Breast epithelium (tissue), 4 donors: ENCODE results near the gene TSKS. TPM values are rescaled to one million over a fixed set of nuclear protein-coding genes. Genes with fewer than 3 reads are reported as not detected.

Source experiments
- DNase-seq, 2 donors: peaks; one replicate each; pipeline ENCODE4 v3.0.0-alpha.2; 2019; ENCODE audit warnings: low spot score in 2 of 2
- H3K27ac ChIP-seq, 2 donors: fragments of 200-600 bp; sonication (generic) in 1 of 2; one replicate each; pipeline ENCODE4 v1.5.1; 2016 to 2019; ENCODE audit warnings: mild to moderate bottlenecking in 1 of 2
- H3K27me3 ChIP-seq, 2 donors: fragments of 200-600 bp; sonication (generic) in 1 of 2; one replicate each; pipeline versions ENCODE4 v1.5.1 to v1.6.0; 2017 to 2019; ENCODE audit warnings: control low read depth in 1 of 2, mild to moderate bottlenecking in 1 of 2
- H3K36me3 ChIP-seq: fragments of 200-600 bp; one replicate; pipeline ENCODE4 v1.5.1; 2019
- H3K4me1 ChIP-seq, 2 donors: fragments of 200-600 bp; sonication (generic); one replicate each; pipeline ENCODE4 v1.5.1; 2016 to 2019; ENCODE audit warnings: control low read depth in 1 of 2
- H3K4me3 ChIP-seq, 3 donors: fragments of 200-600 bp; sonication (generic); 1 replicate in 2 of 3; 2 replicates in 1 of 3; pipeline ENCODE4 v1.5.1; 2016 to 2019; ENCODE audit warnings: mild to moderate bottlenecking in 3 of 3, moderate library complexity in 2 of 3
- H3K9me3 ChIP-seq, 2 donors: fragments of 200-600 bp; sonication (generic) in 1 of 2; one replicate each; pipeline ENCODE4 v1.5.1; 2016 to 2019; ENCODE audit warnings: control low read depth in 1 of 2
- CTCF ChIP-seq, 3 donors: fragments of 450-650 bp; IDR thresholded peaks; one replicate each; pipeline ENCODE4 v1.5.1; 2016 to 2017; ENCODE audit warnings: antibody characterized with exemption in 3 of 3, mild to moderate bottlenecking in 3 of 3, moderate library complexity in 3 of 3
- POLR2A ChIP-seq: fragments of 450-650 bp; IDR thresholded peaks from one replicate; pipeline ENCODE4 v1.6.1; 2016; ENCODE audit warnings: antibody characterized with exemption, mild to moderate bottlenecking, moderate library complexity
- POLR2AphosphoS5 ChIP-seq, 3 donors: sonication (generic); formaldehyde crosslinking; IDR thresholded peaks; one replicate each; pipeline ENCODE4 v1.6.1; 2017; ENCODE audit warnings: antibody characterized with exemption in 3 of 3
- intact Hi-C: fragments of 100-400 bp; cut with DNase I; formaldehyde crosslinking; loops from one replicate; pipeline ENCODE4 v1.15.1; 2023; ENCODE audit warnings: low total_unique reads
- total RNA-seq, 3 donors: library from RNA; depleted of rRNA; stranded (reverse); fragments of >200 nt; gene quantifications; one replicate each; pipeline ENCODE4 v1.1.0, GENCODE V29; 2016

The TSKS gene
- total RNA-seq, 3 donors from 2014 or later = 0.33 to 0.96 TPM; not detected in 1

DNA sequence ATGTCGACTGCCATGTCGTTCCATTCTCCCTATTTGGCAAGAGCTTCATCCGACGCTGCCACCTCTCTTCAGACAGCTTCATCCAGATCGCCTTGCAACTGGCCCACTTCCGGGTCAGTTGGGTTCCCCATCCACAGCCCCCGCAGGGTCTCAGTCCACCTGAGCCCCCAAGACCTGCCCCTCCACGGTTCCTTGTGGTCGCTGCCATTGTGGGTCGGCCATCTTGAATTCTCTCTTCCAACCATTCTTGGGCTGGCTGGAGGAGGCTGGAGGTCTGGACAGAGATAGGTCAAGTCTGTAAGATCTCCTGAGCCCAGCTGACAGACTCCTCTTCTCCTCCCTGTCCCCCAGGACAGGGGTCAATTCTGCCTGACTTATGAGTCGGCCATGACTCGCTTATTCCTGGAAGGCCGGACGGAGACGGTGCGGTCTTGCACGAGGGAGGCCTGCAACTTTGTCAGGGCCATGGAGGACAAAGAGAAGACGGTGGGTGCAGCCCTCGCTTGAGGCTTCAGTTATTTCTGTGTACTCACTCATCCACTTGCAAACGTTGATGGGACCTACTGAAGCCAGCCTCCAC lies 52.6 kb downstream of the TSKS start:
- Histone ChIP-seq H3K27me3 (no peaks in the 10 kb centered on the region), H3K4me1 (no peaks in the 10 kb centered on the region), H3K4me3 (no peak overlapping the region), H3K27ac (no peak overlapping the region), H3K36me3 (no peaks in the 10 kb centered on the region), H3K9me3 (no peaks in the 10 kb centered on the region)
- DNase-seq = no peak
- intact Hi-C loops = no loop called here
- no peak for TF ChIP-seq CTCF (IDR thresholded peaks at IDR 0.05)
- no peak for TF ChIP-seq POLR2AphosphoS5 (IDR thresholded peaks at IDR 0.05)
- TF ChIP-seq POLR2A = no peak

DNA sequence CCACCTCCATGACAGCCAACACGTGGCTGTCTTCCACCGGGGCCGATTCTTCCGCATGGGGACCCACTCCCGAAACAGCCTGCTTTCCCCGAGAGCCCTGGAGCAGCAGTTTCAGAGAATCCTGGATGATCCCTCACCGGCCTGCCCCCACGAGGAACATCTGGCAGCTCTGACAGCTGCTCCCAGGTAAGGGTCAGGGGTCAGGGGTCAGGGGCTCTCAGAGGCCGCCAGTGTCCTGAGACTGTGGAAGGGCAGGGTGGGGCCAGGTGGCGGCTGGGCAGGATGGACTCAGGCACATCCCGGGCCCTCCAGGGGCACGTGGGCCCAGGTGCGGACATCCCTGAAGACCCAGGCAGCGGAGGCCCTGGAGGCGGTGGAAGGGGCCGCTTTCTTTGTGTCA lies 57.2 kb downstream of the TSKS start:
- Histone ChIP-seq H3K4me3 (no peak overlapping the region), H3K36me3 (no peaks in the 10 kb centered on the region), H3K27ac (no peak overlapping the region), H3K4me1 (no peaks in the 10 kb centered on the region), H3K27me3 (no peaks in the 10 kb centered on the region), H3K9me3 (no peaks in the 10 kb centered on the region)
- DNase-seq = no peak
- intact Hi-C loops = loop anchor here (2.0 kb wide), 1 partner anchor 27 kb away; no protein-coding TSS in a partner anchor
- no peak for TF ChIP-seq POLR2AphosphoS5 (IDR thresholded peaks at IDR 0.05)
- TF ChIP-seq POLR2A = no peak
- no peak for TF ChIP-seq CTCF (IDR thresholded peaks at IDR 0.05)

GRCh38 chr19:49704888-49705642 lies 58.0 kb downstream of the TSKS start:
- TF ChIP-seq POLR2AphosphoS5 (IDR thresholded peaks at IDR 0.05) (no peak), POLR2A (no peak), CTCF (IDR thresholded peaks at IDR 0.05) (no peak)
- Histone ChIP-seq H3K27ac (no peak overlapping the region), H3K4me1 (no peaks in the 10 kb centered on the region), H3K4me3 (no peak overlapping the region), H3K9me3 (no peaks in the 10 kb centered on the region), H3K36me3 (no peaks in the 10 kb centered on the region), H3K27me3 (no peaks in the 10 kb centered on the region)
- intact Hi-C loops = loop anchor here (2.0 kb wide), 1 partner anchor 28 kb away; no protein-coding TSS in a partner anchor
- no peak for DNase-seq

DNA sequence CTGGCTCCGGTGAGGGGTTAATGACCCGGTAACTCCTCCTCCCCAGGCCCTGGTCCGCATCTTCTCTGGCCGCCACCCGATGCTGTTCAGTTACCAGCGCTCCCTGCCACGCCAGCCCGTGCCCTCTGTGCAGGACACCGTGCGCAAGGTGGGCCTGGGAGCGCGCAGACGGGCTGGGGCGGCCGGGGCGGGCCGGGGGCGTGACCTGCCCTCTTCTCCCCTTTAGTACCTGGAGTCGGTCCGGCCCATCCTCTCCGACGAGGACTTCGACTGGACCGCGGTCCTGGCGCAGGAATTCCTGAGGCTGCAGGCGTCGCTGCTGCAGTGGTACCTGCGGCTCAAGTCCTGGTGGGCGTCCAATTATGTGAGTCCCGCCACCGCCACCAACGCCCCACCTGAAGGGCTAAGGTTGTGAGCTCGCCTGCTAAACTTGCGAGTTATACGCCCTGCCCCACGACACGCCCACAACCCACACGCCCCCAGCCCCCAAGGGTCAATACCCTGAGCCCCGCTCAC lies 61.8 kb downstream of the TSKS start:
- no peak for DNase-seq

More for the DNA sequence above, 61.8 kb downstream of the TSKS start:
- no peaks in the 10 kb centered on the region for H3K9me3 ChIP-seq
- no peaks in the 10 kb centered on the region for H3K27me3 ChIP-seq
- H3K4me1 ChIP-seq = no peaks in the 10 kb centered on the region
- no peaks in the 10 kb centered on the region for H3K36me3 ChIP-seq
- H3K4me3 ChIP-seq = no peak overlapping the region
- TF ChIP-seq CTCF (IDR thresholded peaks at IDR 0.05) (no peak), POLR2A (no peak), POLR2AphosphoS5 (IDR thresholded peaks at IDR 0.05) (no peak)
- intact Hi-C loops = no loop called here
- no peak overlapping the region for H3K27ac ChIP-seq
